Right cardiac atrium (tissue), 5 donors: Measurements from ENCODE around the gene SLC1A2. TPM values are rescaled to one million over a fixed set of nuclear protein-coding genes. Genes with fewer than 3 reads are reported as not detected.
A peak's percentile ranks its signal among the peaks of the same experiment; 100 is the strongest.

Experiments
- ATAC-seq, 2 donors: fragments of 200-7000 bp; cut with Tn5 transposase; one replicate each; pipeline versions ENCODE4 v1.8.0 to v1.9.1; 2020; ENCODE audit warnings: moderate library complexity in 2 of 2, mild to moderate bottlenecking in 1 of 2
- DNase-seq, 3 donors: peaks; one replicate each; pipeline ENCODE4 v3.0.0-alpha.2; 2020
- H3K27ac ChIP-seq: one replicate; pipeline ENCODE4 v1.5.1; 2013; ENCODE audit warnings: mild to moderate bottlenecking, low read length, control low read depth, moderate library complexity
- H3K27me3 ChIP-seq: one replicate; pipeline ENCODE4 v1.6.1; 2013; ENCODE audit not compliant: control insufficient read depth, insufficient read depth
- H3K4me1 ChIP-seq: one replicate; pipeline ENCODE4 v1.6.1; 2013; ENCODE audit warnings: low read length; ENCODE audit not compliant: control insufficient read depth, insufficient read depth
- H3K4me3 ChIP-seq: one replicate; pipeline ENCODE4 v1.5.1; 2013; ENCODE audit warnings: low read length, control low read depth
- H3K9me3 ChIP-seq: one replicate; pipeline ENCODE4 v1.6.1; 2013; ENCODE audit warnings: low read length; ENCODE audit not compliant: control insufficient read depth
- WGBS: extraction: QIAGEN DNeasy Blood & Tissue Kit; methylation state at CpG from one replicate; pipeline ENCODE4 v1.1.7; 2013; 5-methylcytosine and 5-hydroxymethylcytosine counted together
- intact Hi-C, 4 donors: fragments of 100-400 bp; cut with DNase I; formaldehyde crosslinking; loops; one replicate each; pipeline versions ENCODE4 v1.11.0 to v1.14.0; 2022 to 2023
- polyA plus RNA-seq: library from polyadenylated mRNA; stranded (reverse); fragments of 200-250 nt; gene quantifications from one replicate; pipeline ENCODE4 v1.2.3, GENCODE V29; 2013
- total RNA-seq, 4 donors: library from RNA; stranded (reverse); fragmentation: NEBNext Ultra II Directional; extraction: Animal tissue kit (Norgen Biotek cat#: 25700); gene quantifications; one replicate each; pipeline ENCODE4 v1.2.1, GENCODE V29; 2021
- donor health status: healthy with polysubstance abuse.
- donor health status: DM: no; HTN: yes; CAD: no.
- donor health status: DM: no; HTN: no; CAD: no.
- donor health status: DM: no; HTN: yes; CAD: no; lungs with severe emphysema.
- donor health status: DM: yes; HTN: yes; CAD: no.

SLC1A2 gene
- total and polyA plus RNA-seq, 5 donors, result 0.54 to 2.3 (median 1.3) TPM

DNA sequence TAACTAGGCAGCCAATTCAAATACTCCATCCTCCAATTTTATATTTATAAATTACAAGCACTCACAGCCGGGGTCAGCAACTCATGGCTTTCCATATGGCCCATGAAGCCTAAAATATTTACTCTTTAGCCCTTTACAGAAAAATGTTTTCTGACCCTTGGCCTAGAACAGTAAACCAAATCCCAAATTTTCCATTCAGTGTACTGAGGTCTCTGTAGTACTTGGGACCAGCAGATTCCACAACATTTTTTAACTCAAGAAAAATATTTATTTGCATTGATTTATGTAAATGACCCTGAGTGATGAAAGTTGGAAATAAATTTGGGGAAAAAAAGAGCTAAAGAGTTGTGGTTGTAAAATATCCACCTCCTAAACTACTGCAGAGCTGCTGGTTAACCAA is 82.6 kb downstream of the SLC1A2 start:
- ATAC-seq (no peak), DNase-seq (no peak)
- no peak overlapping the region for H3K27ac ChIP-seq
- no peaks in the 10 kb centered on the region for H3K9me3 ChIP-seq
- no peak overlapping the region for H3K4me3 ChIP-seq
- H3K4me1 ChIP-seq, result no peaks in the 10 kb centered on the region
- no peaks in the 10 kb centered on the region for H3K27me3 ChIP-seq
- intact Hi-C loops, result no loop called here
- 87% methylated on average over 1 of the region's 1 CpG for WGBS

DNA sequence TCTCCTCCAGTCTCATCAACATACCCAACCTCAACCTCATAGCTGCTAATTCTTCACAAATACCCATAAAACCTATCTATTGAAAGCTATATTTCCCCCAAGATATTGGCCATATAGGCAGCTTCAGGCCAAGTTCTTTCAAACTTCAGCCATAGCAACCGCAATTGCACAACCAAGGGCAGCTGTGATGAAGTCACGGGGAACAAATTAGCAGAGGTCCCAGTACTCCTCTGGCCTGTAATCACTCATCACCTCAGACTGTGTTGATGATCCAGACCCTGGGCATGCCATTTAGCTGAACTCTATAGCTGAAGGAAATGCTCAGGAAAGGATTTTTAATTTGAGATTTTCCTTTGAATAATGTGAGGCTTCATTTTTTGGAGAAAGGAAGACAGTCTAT is 84.1 kb downstream of the SLC1A2 start:
- no peaks in the 10 kb centered on the region for H3K4me1 ChIP-seq
- no peaks in the 10 kb centered on the region for H3K9me3 ChIP-seq
- ATAC-seq, result peak in 1 of 2 donors; percentile 51

DNA sequence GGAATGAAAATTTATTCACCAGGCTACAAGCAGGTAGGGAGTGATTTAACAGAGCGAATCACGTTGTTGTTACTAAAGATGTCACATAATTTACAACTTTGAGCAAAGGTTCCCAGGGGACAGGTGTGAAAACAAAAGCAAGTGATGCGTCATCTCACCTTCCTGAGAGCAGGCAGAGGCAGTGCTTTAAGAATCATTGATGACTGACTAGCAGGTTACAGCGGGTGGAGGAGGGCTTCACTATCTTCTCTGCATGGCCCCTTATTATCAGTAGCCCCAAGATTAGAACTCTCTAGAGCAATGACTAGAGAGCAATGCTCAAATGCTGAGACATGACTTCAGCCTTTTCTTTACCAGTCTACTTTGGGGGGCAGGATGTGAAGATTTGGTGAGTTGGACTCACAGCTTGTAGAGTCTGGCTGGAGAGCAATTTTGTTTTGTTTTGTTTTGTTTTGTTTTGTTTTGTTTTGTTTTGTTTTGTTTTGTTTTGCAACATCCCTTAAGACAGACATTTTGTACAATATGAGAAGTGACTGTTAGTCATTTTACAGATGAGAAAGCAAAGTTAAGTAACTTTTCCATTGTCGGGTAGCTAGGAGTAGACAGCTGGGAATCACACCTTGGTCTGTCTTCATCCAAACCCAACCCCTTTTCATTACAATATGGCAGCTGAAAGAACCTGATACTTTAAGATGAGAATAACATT is 84.8 kb downstream of the SLC1A2 start:
- intact Hi-C loops, result no loop called here
- DNase-seq (no peak), ATAC-seq (no peak)
- WGBS, result 75% methylated on average over 5 of the region's 5 CpGs
- Histone ChIP-seq H3K4me1 (no peaks in the 10 kb centered on the region), H3K27me3 (no peaks in the 10 kb centered on the region), H3K27ac (no peak overlapping the region), H3K4me3 (no peak overlapping the region), H3K9me3 (no peaks in the 10 kb centered on the region)

More for the DNA sequence above, 84.1 kb downstream of the SLC1A2 start:
- intact Hi-C loops, result no loop called here
- no peak overlapping the region for H3K4me3 ChIP-seq
- no peak overlapping the region for H3K27ac ChIP-seq
- DNase-seq, result no peak
- H3K27me3 ChIP-seq, result no peaks in the 10 kb centered on the region
- 78% methylated on average over 2 of the region's 2 CpGs for WGBS

DNA sequence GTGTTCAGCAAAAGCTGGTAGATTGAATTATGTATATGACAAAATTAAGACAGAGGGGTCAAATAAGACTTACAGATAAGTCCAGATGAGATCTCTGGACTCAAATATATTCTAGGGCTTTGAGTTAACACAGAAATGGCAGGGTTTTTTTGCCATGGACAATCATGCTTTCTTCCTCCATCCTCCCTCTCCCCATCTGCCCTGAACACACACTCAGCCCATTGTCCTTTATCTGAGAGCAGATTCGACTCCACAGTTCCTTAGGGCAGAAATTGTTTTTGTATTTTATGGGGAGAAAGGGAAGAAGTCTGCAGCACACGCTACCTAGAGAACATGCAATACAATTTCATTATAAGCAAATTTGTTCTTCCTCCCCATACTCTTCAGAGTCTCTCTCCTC is 86.8 kb downstream of the SLC1A2 start:
- intact Hi-C loops, result no loop called here
- ATAC-seq (no peak), DNase-seq (no peak)
- no peaks in the 10 kb centered on the region for H3K27me3 ChIP-seq
- no peak overlapping the region for H3K4me3 ChIP-seq
- 79% methylated on average over 2 of the region's 2 CpGs for WGBS
- no peaks in the 10 kb centered on the region for H3K9me3 ChIP-seq
- H3K27ac ChIP-seq, result no peak overlapping the region
- H3K4me1 ChIP-seq, result no peaks in the 10 kb centered on the region

DNA sequence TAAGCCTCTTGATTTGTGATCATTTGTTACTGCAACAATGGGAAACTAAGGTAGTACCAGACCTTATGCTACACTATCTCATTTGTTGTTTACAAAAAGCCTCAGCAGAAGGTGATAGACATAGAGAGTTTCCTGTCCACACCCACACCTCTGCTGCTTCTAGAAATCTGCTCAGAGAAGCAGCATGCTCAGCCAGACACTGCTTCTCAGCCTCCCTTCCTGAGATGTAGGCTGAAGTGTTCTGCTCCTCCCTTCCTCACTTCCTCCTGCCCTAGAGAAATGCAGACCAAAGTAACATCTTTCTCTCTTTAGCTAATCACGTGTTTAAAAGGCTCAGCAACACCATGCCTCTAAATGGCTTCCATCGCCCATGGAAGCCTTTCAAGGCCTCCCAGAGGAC is 88.4 kb downstream of the SLC1A2 start:
- H3K27me3 ChIP-seq, result no peaks in the 10 kb centered on the region
- no peak overlapping the region for H3K4me3 ChIP-seq
- DNase-seq (no peak), ATAC-seq (peak in 1 of 2 donors; percentile 21)
- intact Hi-C loops, result no loop called here
- H3K9me3 ChIP-seq, result no peaks in the 10 kb centered on the region
- WGBS, result 46% methylated on average over 2 of the region's 2 CpGs
- H3K4me1 ChIP-seq, result no peaks in the 10 kb centered on the region
- H3K27ac ChIP-seq, result no peak overlapping the region

DNA sequence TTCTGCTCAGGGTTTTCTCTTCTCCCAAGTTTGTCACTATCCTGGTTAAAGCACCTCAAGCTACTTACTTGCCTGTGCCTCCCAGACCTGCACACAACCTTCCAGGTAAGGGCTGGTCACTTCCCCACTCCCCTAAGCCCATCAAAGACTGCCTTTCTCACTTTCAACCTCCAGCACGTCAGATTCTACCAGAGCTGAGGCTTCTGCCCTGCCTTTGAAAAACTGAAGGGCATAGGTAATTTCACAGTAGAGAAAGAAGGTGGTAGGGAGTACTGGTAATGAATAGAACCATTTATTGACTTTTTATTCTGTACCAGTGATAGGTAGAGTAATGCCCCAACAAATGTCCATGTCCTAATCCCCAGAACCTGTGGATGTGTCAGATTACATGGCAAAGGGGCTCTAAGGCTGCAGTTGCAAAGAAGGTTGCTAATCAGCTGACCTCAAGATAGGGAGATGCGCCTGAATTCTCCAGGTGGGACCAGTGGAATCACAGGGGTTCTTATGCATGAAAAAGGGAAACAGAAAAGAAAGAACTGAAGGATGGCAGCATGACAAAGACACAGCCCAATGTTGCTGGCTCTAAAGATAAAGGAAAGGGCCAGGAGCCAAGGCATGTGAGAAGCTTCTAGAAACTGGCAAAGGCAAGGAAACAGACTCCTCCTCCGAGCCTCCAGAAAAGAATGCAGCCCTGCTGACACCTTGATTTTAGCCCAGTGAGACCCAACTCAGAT is 89.0 kb downstream of the SLC1A2 start:
- intact Hi-C loops, result no loop called here
- Histone ChIP-seq H3K27me3 (no peaks in the 10 kb centered on the region), H3K9me3 (no peaks in the 10 kb centered on the region), H3K27ac (no peak overlapping the region), H3K4me1 (no peaks in the 10 kb centered on the region), H3K4me3 (no peak overlapping the region)
- DNase-seq (no peak), ATAC-seq (no peak)
- WGBS, result 82% methylated on average over 3 of the region's 3 CpGs

DNA sequence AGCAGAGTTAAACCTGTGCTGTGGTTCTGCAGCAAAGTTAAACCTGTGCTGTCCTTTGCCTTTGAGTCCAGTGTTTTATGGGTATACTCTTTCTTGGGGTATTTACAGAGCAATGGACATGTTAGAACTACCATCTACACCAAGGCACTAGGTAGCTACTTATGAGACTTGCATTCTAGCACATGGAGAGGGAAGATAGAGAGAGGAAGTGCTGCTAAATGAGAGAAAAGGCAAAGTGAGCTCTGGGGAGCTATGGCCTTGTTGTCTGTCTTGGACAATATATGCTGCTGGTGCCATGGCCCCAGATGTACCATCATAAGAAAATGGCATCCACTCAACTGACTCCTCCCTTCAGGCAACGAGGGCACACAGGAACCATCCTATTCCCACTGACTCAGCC is 91.5 kb downstream of the SLC1A2 start:
- Histone ChIP-seq H3K27me3 (no peaks in the 10 kb centered on the region), H3K27ac (no peak overlapping the region), H3K4me3 (no peak overlapping the region), H3K4me1 (no peaks in the 10 kb centered on the region), H3K9me3 (no peaks in the 10 kb centered on the region)
- intact Hi-C loops, result no loop called here
- ATAC-seq (no peak), DNase-seq (no peak)
- 85% methylated on average over 1 of the region's 1 CpG for WGBS

DNA sequence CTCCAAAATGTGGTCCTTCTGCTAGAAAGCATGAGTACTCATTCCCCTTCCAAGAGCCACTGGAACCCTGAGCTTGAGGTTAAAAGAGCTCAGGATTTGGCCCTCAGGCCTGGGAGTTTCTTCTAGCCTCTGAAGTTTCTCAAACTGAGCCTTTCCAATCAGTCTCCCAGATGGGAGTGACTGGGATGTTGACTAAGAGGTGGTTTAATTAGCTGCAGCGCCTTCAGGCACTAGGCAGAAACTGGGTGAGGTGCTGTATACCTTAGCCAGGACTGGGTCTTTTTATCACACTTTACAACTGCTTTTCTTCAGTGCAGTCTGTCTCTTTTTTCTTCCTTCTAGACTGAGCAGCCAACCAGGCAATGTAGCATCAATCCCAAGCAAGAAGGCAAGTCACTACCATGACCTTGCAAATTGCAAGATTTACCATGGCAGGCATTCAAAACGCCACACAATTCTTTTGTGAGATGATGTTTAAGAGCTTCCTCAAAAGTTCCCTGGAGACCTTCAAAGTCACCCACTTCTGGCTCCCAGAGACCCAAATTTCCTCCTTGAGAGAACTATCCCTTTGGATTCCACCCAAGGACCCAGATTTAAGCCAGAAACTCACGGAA is 93.0 kb downstream of the SLC1A2 start:
- no peaks in the 10 kb centered on the region for H3K4me1 ChIP-seq
- H3K27ac ChIP-seq, result no peak overlapping the region
- WGBS, result 86% methylated on average over 3 of the region's 3 CpGs
- ATAC-seq, result no peak
- intact Hi-C loops, result no loop called here
- no peaks in the 10 kb centered on the region for H3K9me3 ChIP-seq
- no peak overlapping the region for H3K4me3 ChIP-seq
- H3K27me3 ChIP-seq, result no peaks in the 10 kb centered on the region
- DNase-seq, result no peak

DNA sequence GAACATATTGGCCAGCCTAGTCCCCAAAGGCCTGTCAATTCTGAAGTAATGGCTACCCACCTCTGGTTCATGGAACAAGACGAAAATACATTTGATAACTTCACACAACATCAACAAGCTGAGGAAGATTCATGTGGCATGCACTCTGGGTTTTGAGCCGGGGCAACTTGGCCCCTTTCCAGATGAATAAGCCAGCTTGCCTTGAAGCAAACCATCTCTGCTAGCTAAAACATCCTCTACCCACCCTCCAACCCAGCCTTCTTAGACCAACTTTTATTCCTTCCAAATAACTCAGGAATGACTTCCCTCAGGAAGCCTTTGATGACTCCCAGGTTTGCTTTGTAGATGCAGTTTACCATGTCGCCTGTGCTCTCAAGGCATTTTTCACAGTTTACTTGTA is 94.4 kb downstream of the SLC1A2 start:
- ATAC-seq (no peak), DNase-seq (no peak)
- Histone ChIP-seq H3K4me1 (no peaks in the 10 kb centered on the region), H3K9me3 (no peaks in the 10 kb centered on the region), H3K27ac (no peak overlapping the region), H3K4me3 (no peak overlapping the region), H3K27me3 (no peaks in the 10 kb centered on the region)
- intact Hi-C loops, result no loop called here
- 88% methylated on average over 3 of the region's 3 CpGs for WGBS

DNA sequence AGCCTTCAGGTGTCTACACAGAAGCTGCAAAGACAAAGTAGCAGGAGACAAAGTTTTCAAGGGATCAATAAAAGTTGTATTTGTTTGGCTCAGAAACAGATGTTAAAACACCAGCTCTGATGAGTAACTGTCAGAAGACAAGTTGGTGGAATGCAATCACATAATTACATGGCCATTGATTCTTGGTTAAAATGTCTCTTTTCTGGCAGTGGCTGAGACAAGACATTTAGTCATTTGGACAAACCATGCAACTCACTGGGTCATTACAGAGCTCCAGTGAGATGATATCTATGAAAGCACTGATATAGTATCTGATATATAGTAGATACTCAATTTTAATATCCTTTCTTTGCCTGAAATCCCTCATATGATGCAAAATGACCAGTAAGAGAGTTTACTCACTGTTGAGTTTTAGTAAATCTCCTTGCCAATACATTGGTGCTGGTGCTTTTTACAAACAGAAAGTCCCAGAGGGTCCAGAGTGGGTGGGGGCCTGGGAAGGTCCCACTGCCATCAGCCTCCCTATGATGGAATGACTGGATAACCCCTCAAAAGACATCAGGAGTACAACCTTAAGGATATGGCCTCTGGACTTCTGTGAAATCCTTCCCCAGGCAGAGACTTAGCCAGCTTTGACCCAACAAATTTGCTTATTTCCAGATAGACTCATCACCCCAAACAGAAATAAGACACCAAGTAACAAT is 95.0 kb downstream of the SLC1A2 start:
- Histone ChIP-seq H3K27ac (no peak overlapping the region), H3K9me3 (no peaks in the 10 kb centered on the region), H3K4me1 (no peaks in the 10 kb centered on the region), H3K27me3 (no peaks in the 10 kb centered on the region), H3K4me3 (no peak overlapping the region)
- DNase-seq (no peak), ATAC-seq (no peak)
- intact Hi-C loops, result no loop called here
